ENCODE results near the gene RFTN2.
"Not testable (repeated sequence)": the region's sequence is repeated elsewhere in the genome, so short reads cannot be mapped to it uniquely, and the experiment has no call there.

DNA sequence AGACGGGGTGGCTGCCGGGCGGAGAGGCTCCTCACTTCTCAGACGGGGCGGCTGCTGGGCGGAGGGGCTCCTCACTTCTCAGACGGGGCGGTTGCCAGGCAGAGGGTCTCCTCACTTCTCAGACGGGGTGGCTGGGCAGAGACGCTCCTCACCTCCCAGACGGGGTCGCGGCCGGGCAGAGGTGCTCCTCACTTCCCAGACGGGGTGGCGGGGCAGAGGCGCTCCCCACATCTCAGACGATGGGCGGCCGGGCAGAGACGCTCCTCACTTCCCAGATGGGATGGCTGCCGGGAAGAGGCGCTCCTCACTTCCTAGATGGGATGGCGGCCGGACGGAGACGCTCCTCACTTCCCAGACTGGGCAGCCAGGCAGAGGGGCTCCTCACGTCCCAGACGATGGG is 21.2 kb upstream of the RFTN2 start:
- TF ChIP-seq, protein P1, sequence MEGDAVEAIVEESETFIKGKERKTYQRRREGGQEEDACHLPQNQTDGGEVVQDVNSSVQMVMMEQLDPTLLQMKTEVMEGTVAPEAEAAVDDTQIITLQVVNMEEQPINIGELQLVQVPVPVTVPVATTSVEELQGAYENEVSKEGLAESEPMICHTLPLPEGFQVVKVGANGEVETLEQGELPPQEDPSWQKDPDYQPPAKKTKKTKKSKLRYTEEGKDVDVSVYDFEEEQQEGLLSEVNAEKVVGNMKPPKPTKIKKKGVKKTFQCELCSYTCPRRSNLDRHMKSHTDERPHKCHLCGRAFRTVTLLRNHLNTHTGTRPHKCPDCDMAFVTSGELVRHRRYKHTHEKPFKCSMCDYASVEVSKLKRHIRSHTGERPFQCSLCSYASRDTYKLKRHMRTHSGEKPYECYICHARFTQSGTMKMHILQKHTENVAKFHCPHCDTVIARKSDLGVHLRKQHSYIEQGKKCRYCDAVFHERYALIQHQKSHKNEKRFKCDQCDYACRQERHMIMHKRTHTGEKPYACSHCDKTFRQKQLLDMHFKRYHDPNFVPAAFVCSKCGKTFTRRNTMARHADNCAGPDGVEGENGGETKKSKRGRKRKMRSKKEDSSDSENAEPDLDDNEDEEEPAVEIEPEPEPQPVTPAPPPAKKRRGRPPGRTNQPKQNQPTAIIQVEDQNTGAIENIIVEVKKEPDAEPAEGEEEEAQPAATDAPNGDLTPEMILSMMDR (IDR thresholded peaks at IDR 0.05 in 4 of 5, conservative IDR thresholded peaks at IDR 0.05 in 1 of 5), result not testable (repeated sequence)
- TF ChIP-seq POLR2A (IDR thresholded peaks at IDR 0.05), result not testable (repeated sequence)
